Vagina (tissue), 2 donors: ENCODE data around the gene LHFPL5. TPM values are rescaled to one million over a fixed set of nuclear protein-coding genes. Genes with fewer than 3 reads are reported as not detected.

Experiments used
- DNase-seq, 2 donors: peaks; one replicate each; pipeline ENCODE4 v3.0.0-alpha.2; 2017; ENCODE audit errors: extremely low spot score in 2 of 2
- H3K27ac ChIP-seq: fragments of 200-600 bp; sonication (generic); one replicate; pipeline ENCODE4 v1.5.1; 2019
- H3K27me3 ChIP-seq: fragments of 200-600 bp; sonication (generic); one replicate; pipeline ENCODE4 v1.5.1; 2019
- H3K36me3 ChIP-seq, 2 donors: fragments of 200-600 bp; sonication (generic); one replicate each; pipeline ENCODE4 v1.5.1; 2017 to 2019
- H3K4me1 ChIP-seq: fragments of 200-600 bp; sonication (generic); one replicate; pipeline ENCODE4 v1.5.1; 2019
- H3K4me3 ChIP-seq, 2 donors: fragments of 200-600 bp; sonication (generic); 1 replicate in 1 of 2; 2 replicates in 1 of 2; pipeline ENCODE4 v1.5.1; 2016 to 2019
- H3K9me3 ChIP-seq: fragments of 200-600 bp; sonication (generic); one replicate; pipeline ENCODE4 v1.5.1; 2019
- CTCF ChIP-seq, 3 experiments: fragments of 450-650 bp in 2 of 3; fragments of 200-600 bp in 1 of 3; sonication (generic) in 1 of 3; IDR thresholded peaks; one replicate each; pipeline ENCODE4 v1.5.1; 2017 to 2019; ENCODE audit warnings: antibody characterized with exemption in 3 of 3, mild to moderate bottlenecking in 2 of 3, moderate library complexity in 2 of 3
- POLR2A ChIP-seq, 2 donors: fragments of 450-650 bp; IDR thresholded peaks; one replicate each; pipeline ENCODE4 v1.6.1; 2017; ENCODE audit warnings: antibody characterized with exemption in 2 of 2, mild to moderate bottlenecking in 2 of 2, moderate library complexity in 2 of 2
- POLR2AphosphoS5 ChIP-seq, 2 donors: sonication (generic); formaldehyde crosslinking; IDR thresholded peaks; one replicate each; pipeline ENCODE4 v1.9.0; 2017; ENCODE audit warnings: antibody characterized with exemption in 2 of 2, mild to moderate bottlenecking in 2 of 2, low read depth in 1 of 2; ENCODE audit not compliant: insufficient read depth in 1 of 2
- intact Hi-C: fragments of 100-400 bp; cut with DNase I; formaldehyde crosslinking; loops from one replicate; pipeline ENCODE4 v1.15.1; 2023
- total RNA-seq: library from RNA; depleted of rRNA; stranded (reverse); fragments of >200 nt; gene quantifications from one replicate; pipeline ENCODE4 v1.2.3, GENCODE V29; 2016

LHFPL5 gene
- total RNA-seq, 1 donor from 2014 or later: not detected

- DNase-seq: no peak
- intact Hi-C loops: no loop called here
- Histone ChIP-seq H3K27ac (no peak overlapping the region), H3K36me3 (peaks cover 0 to 20% of the 10 kb centered on the region in 2 donors), H3K4me1 (no peaks in the 10 kb centered on the region), H3K9me3 (no peaks in the 10 kb centered on the region), H3K27me3 (no peaks in the 10 kb centered on the region), H3K4me3 (no peak overlapping the region)
- no peak for TF ChIP-seq POLR2A (IDR thresholded peaks at IDR 0.05)
- no peak for TF ChIP-seq CTCF (IDR thresholded peaks at IDR 0.05)
- TF ChIP-seq POLR2AphosphoS5 (IDR thresholded peaks at IDR 0.05; ENCODE audit: insufficient read depth in 1 of 2, low read depth in 1 of 2): no peak
Measured at GRCh38 chr6:35859367-35859766, 54.2 kb downstream of the LHFPL5 start.

Other genes starting within 250 kb of the LHFPL5 start
- 246 TPM for gene FKBP5, start 116.4 kb upstream of the LHFPL5 start, total RNA-seq
- not detected for gene ARMC12, start 68.3 kb upstream of the LHFPL5 start, total RNA-seq
- gene CLPSL2, start 28.8 kb upstream of the LHFPL5 start, total RNA-seq: not detected
- gene CLPSL1, start 24.3 kb upstream of the LHFPL5 start, total RNA-seq: not detected
- gene CLPS, start 8.0 kb upstream of the LHFPL5 start, total RNA-seq: not detected
- gene SRPK1, start 115.7 kb downstream of the LHFPL5 start, total RNA-seq: 59.2 TPM
- gene SLC26A8, start 219.3 kb downstream of the LHFPL5 start, total RNA-seq: not detected
- gene MAPK14, start 222.5 kb downstream of the LHFPL5 start, total RNA-seq: 71.9 TPM